ENCODE measurements around the gene TMC6.

TMC6 gene

GRCh38 chr17:78127888-78128550, 536 bp downstream of the TMC6 start:
- Mint-ChIP-seq H3K27me3 (ENCODE audit: low read depth, poor library complexity) (peaks cover 14% of the 10 kb centered on the region), H3K9me3 (no peaks in the 10 kb centered on the region), H3K36me3 (ENCODE audit: low read depth) (peaks cover 10% of the 10 kb centered on the region), H3K4me1 (peaks cover 38% of the 10 kb centered on the region), H3K4me3 (peak overlapping the region; percentile 85), H3K27ac (peak overlapping the region; percentile 90)
- no peak for TF ChIP-seq CTCF (IDR thresholded peaks at IDR 0.05)
- DNase-seq: peak; percentile 68

GRCh38 chr17:78127239-78127887, 1.2 kb downstream of the TMC6 start:
- H3K36me3 Mint-ChIP-seq (ENCODE audit: low read depth): peaks cover 13% of the 10 kb centered on the region
- H3K4me3 Mint-ChIP-seq: peak overlapping the region; percentile 85
- DNase-seq: peak; percentile 70
- peak overlapping the region; percentile 90 for H3K27ac Mint-ChIP-seq
- H3K9me3 Mint-ChIP-seq: no peaks in the 10 kb centered on the region
- peaks cover 8% of the 10 kb centered on the region for H3K27me3 Mint-ChIP-seq (ENCODE audit: low read depth, poor library complexity)
- TF ChIP-seq CTCF (IDR thresholded peaks at IDR 0.05): no peak
- H3K4me1 Mint-ChIP-seq: peaks cover 38% of the 10 kb centered on the region

- H3K36me3 Mint-ChIP-seq (ENCODE audit: low read depth): peaks cover 13% of the 10 kb centered on the region
- peak overlapping the region; percentile 85 for H3K4me3 Mint-ChIP-seq
- no peaks in the 10 kb centered on the region for H3K9me3 Mint-ChIP-seq
- peaks cover 38% of the 10 kb centered on the region for H3K4me1 Mint-ChIP-seq
- peaks cover 8% of the 10 kb centered on the region for H3K27me3 Mint-ChIP-seq (ENCODE audit: low read depth, poor library complexity)
- DNase-seq: no peak
- peak overlapping the region; percentile 90 for H3K27ac Mint-ChIP-seq
- no peak for TF ChIP-seq CTCF (IDR thresholded peaks at IDR 0.05)
These were observed 1.7 kb downstream of the TMC6 start for GRCh38 chr17:78126895-78127238.

- H3K4me3 Mint-ChIP-seq: peak overlapping the region; percentile 85
- H3K27ac Mint-ChIP-seq: peak overlapping the region; percentile 51
- no peak for DNase-seq
These were observed 2.3 kb downstream of the TMC6 start for GRCh38 chr17:78125976-78126894.

More at GRCh38 chr17:78125976-78126894, 2.3 kb downstream of the TMC6 start:
- Mint-ChIP-seq H3K4me1 (peaks cover 38% of the 10 kb centered on the region), H3K9me3 (no peaks in the 10 kb centered on the region), H3K27me3 (ENCODE audit: low read depth, poor library complexity) (peaks cover 8% of the 10 kb centered on the region), H3K36me3 (ENCODE audit: low read depth) (peaks cover 13% of the 10 kb centered on the region)
- TF ChIP-seq CTCF (IDR thresholded peaks at IDR 0.05): no peak

Data from nephron progenitor cell (in vitro differentiated cells).